Stimulated activated CD4-positive, alpha-beta T cell treated with anti-CD3 and anti-CD28 coated beads, Interleukin-1b, Interleukin-23, amount 100 ng/mL, for 48 hours (primary cell): Measurements from ENCODE around the gene LAT.
A peak's percentile ranks its signal among the peaks of the same experiment; 100 is the strongest.
"Not testable (repeated sequence)": the region's sequence is repeated elsewhere in the genome, so short reads cannot be mapped to it uniquely, and the experiment has no call there.

Source experiments
- DNase-seq: peaks from one replicate; pipeline ENCODE4 v3.0.0-alpha.2; 2020

LAT gene, protein sequence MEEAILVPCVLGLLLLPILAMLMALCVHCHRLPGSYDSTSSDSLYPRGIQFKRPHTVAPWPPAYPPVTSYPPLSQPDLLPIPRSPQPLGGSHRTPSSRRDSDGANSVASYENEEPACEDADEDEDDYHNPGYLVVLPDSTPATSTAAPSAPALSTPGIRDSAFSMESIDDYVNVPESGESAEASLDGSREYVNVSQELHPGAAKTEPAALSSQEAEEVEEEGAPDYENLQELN

DNA sequence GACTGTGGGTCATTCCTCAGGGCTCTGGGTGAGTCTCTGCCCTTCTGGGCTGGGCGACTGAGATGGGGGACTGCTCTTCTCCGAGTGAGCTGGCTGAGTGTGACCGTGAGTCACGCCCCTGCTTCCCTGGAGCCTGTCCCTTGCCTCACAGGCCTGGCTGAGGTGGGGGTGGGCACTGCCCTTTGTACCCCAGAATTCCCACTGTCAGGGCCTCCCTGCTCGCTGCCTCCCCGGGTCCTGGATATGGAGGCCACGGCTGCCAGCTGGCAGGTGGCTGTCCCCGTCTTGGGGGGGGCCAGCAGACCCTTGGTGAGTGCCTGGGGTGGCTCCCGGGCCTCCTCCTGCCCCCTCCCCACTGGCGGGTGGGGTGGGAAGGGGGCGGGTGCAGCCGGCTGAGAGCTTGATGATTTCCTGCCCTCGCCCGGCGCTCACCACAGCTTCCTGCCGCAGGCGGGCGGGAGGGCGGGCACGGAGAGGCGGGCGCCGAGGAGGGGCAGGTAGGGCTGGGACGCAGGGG is at the start of gene LAT:
Gene LAT, plus strand, starts transcription at position 434 of the 517 bp plus-strand sequence. CDS start 366 bp downstream, outside the sequence.
- peak; percentile 69 for DNase-seq

DNA sequence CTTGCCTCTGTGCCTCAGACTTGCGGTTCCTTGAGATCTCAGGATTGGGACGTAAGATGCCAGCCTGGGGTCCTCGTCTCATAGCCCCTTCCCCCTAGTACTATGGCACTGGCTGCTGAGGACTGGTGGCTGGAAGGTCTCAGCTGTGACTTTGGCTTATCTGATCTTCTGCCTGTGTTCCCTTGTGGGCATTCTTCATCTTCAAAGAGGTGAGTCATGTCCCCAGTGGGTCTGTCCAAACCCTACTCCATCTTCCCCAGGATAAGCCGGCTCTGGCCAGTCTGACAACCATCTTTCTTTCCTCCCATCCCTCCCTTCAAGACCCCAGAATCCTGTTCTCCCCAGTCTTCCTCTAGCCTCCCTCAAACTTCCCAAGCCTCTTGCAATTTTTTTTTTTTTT is 49.5 kb upstream of the LAT start:
- DNase-seq = no peak

DNA sequence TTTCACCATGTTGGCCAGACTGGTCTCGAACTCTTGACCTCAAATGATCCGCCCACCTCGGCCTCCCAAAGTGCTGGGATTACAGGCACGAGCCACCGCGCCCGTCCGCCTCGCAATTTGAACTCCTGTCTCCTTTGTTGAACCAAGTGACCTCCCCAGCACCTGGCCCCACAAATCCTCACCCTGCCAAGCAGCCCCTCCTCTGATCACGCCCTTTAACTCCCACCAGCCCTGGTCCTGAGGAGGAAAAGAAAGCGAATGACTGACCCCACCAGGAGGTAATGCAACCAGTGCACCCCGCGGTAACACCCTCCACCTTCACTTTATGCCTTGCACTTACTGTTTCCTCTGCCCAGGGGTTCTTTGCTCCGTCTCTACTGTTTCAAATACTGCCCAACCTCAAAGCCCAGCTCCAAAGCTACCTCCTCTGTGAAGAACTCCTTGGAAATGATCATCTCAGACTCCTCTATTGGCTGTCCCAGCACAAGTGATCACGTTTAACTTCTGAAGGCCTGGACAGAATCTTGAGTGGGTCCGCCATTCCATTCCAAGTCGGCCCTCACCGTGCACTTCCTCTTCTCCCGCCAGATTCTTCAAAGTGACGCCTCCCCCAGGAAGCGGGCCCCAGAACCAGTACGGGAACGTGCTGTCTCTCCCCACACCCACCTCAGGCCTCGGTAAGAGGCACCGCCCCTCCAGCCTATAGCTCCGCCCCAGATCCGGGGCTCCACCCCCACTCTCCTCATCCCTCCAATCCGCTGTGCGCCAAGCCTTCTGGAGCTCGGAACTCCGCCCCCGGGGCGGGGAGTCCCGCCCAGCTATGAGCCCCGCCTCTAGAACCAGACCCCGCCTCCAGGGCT is 48.7 kb upstream of the LAT start:
- DNase-seq = peak; percentile 93

DNA sequence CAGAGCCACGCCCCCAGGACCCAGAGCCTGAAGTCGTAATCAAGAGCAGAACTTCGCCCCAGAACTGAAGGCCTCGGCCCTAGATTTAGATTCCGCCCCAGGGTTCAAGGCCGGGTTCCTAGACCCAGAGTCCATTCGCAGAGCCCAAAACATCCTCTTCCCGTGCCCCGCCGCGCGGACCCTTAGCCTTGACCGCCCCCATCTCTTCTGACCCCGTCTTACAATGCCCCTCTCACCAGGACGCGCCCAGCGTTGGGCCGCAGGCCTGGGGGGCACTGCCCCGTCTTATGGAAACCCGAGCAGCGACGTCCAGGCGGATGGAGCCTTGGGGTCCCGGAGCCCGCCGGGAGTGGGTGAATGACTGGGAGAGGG is 48.1 kb upstream of the LAT start:
- no peak for DNase-seq

DNA sequence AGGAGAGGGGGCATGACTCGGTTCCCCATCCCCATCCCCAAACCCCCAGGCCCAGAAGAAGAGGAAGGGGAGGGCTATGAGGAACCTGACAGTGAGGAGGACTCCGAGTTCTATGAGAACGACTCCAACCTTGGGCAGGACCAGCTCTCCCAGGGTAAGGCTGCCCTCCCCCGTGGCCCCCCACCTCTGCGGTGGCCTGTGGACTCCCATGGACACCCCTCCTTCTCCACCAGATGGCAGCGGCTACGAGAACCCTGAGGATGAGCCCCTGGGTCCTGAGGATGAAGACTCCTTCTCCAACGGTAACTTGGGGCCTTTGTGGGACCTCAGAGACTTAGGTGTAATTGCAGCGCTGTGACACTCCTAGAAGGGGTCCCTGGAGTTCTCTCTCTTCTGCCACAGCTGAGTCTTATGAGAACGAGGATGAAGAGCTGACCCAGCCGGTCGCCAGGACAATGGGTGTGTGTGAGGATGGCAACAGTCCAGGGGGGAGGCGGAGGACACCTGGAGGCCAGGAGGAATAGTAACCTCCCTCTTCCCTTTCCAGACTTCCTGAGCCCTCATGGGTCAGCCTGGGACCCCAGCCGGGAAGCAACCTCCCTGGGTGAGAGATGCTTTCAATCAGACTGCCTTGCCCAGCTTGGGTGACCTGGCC is 47.5 kb upstream of the LAT start:
- no peak for DNase-seq

DNA sequence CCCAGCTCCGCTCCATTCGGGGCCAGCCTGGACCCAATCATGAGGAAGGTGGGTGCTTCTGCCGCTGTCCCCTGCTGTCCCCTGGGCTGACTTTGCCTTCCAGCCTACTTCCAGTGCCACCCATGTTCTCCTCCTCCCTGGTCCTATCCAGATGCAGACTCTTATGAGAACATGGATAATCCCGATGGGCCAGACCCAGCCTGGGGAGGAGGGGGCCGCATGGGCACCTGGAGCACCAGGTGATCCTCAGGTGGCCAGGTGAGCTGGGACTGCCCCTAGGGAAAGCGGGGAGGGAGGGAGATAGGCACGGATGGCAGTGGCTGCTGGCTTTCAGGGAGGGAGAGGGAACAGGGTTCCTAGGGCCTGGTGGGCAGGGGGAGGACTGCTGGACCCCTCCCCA is 46.1 kb upstream of the LAT start:
- DNase-seq = no peak

DNA sequence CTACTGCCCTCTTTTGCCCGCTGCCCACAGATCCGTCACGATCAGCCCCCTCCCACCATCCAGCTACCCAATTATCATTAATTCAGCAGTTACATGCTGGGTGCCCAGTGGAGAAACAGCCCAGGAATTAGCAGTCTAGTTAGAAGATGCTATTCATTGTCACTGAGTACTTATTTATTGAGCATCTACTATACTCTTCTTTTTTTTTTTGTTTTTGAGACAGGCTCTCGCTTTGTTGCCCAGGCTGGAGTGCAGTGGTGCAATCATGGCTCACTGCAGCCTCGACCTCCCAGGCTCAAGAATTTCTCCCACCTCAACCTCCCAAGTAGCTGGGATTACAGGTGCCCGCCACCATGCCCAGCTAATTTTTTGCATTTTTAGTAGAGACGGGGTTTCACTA is 45.0 kb upstream of the LAT start:
- DNase-seq = not testable (repeated sequence)

DNA sequence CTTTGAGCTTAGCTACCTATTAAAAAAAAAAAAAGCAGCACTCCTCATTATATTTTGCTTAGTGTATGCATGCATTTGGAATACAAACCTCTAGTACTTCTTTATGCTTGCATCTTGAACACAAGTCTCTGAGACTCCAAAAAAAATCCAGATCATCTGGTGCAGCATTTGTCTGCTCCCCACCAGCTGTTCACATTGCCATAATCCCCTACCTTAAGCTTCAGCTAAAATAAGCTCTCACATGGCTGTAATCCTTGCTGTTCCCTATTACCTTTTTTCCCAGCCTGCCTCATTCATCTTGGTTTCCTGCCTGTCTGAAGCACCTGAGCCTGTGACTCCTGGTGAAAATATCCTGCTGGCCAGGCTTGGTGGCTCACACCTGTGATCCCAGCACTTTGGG is 41.6 kb upstream of the LAT start:
- no peak for DNase-seq

DNA sequence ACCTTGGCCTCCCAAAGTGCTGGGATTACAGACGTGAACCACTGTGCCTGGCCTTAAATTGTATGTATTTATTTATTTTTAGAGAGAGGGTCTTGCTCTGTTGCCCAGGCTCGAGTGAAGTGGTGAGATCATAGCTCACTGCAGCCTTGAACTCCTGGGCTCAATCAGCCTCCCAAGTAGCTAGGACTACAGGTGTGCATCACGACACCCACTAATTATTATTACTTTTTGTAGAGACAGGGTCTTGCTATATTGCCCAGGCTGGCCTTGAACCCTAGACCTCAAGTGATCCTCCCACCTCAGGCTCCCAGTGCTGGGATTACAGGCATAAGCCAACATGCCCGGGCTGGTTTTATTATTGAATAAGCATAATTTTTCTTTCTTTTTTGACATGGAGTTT is 38.2 kb upstream of the LAT start:
- no peak for DNase-seq

DNA sequence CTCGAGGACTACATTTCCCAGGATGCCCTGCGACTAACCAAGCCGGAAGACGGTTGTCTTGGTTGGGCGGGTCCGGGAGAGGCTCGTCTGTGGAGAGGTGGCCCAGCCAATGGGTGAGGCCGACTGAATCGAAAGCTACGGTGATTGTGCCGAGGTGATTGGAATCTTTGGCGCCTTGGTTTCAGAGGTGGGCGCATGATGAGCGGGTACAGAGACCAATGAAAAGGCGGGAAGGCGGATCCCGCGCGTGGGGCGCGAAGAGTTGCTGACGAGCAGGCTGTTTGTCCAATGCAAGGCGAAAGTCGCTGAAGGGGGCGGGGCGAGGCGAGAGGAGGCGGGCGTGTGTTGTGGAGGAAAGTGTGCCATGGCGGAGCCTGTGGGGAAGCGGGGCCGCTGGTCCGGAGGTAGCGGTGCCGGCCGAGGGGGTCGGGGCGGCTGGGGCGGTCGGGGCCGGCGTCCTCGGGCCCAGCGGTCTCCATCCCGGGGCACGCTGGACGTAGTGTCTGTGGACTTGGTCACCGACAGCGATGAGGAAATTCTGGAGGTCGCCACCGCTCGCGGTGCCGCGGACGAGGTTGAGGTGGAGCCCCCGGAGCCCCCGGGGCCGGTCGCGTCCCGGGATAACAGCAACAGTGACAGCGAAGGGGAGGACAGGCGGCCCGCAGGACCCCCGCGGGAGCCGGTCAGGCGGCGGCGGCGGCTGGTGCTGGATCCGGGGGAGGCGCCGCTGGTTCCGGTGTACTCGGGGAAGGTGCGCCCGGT is 34.0 kb upstream of the LAT start, which contains the start of gene NFATC2IP:
Gene NFATC2IP, plus strand, starts transcription at position 290 of the 762 bp plus-strand sequence. Its CDS starts 75 bp downstream, at position 365.
- peak; percentile 100 for DNase-seq

DNA sequence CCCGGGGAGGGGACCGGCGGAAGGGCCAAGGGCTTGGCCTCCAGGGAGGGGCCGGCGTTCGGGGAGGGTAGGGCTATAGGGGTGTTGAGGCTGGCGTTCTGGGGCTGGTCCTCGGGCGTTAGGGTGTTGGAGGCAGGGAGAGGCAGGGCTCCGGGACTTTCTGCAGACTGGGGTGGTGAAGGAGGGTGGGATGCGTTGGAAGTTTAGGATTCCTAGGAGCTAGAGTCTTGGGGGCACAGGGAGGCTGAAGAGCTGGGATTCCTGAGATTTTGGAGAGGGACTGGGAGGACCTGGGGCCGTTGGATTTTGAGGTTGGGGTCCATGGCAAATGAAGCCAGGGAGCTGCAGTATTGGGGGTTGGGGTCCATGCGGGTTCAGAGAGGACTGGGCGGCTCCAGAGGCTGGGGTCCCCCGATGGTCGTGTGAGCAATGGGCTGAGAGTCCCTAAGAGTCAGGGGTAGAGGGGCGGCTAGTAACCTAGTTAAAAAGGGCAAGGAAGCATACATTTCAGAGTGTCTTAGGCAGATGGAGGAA is 33.4 kb upstream of the LAT start:
- no peak for DNase-seq

DNA sequence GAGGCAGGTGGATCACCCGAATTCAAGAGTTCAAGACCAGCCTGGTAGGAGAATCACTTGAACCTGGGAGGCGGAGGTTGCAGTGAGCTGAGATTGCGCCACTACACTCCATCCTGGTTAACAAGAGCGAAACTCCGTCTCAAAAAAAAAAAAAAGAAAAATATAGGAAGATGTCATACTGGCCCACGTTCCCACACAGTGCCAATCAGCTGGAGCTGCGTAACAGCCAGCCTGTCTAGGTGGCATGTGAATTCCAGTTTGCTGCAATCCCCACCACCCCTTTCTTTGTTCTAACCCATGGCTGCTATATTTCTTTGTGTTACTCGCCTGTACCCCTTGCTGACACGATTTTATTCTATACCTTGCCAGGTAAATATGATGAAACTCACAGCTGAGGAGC is 26.6 kb upstream of the LAT start:
- no peak for DNase-seq

DNA sequence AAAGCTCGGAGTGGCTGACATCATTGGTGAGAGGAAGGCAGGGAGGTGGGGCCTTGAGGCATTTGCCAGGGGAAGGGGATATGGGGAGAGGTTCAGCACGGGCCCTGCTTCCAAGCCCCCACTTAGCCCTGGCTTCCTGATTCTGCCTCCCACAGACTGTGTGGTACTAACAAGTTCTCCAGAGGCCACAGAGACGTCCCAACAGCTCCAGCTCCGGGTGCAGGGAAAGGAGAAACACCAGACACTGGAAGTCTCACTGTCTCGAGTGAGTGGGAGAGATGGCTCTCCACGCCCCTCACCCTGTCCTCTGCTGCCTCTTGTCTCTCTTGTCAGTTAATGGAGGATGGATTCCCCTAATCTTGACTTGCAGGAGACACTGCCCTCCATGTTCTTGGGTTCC is 26.0 kb upstream of the LAT start:
- DNase-seq = no peak

DNA sequence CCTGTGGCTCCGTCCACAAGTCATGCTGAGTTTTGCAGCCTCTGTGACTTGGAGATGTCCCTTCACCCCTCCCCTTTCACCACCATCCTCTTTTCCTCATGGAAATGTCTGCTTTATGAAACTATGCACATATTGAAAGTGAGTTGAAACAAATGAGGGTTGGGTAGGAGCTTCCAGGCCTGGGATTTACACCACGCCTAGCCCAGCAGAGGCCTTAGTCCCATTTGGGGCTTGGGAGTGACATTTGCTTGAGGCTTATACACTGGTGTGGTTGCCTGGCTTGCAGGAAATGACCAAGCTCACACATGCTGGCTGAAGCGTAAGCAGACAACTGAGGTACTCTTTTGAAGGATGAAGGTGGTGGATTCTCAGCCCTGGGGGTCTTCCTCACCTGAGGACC is 20.8 kb upstream of the LAT start:
- DNase-seq = no peak

DNA sequence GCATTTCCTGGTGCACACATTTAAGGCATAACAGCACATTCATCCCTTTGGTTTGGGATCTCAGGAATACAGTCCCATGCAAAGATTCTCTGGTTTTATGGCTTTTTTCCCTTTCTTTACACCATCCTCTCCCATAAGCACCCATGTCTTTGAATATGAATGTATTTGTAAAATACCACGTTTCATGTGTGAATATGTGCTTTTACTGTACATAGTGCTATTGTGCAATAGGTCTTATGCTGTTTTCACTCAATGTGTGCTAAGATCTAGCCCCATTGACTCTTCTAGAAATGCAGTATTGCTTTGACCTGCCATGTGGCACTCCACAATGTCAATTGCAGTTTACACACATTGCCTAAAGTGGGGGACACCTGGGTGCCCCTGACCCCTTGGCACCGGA is 20.4 kb upstream of the LAT start:
- no peak for DNase-seq

DNA sequence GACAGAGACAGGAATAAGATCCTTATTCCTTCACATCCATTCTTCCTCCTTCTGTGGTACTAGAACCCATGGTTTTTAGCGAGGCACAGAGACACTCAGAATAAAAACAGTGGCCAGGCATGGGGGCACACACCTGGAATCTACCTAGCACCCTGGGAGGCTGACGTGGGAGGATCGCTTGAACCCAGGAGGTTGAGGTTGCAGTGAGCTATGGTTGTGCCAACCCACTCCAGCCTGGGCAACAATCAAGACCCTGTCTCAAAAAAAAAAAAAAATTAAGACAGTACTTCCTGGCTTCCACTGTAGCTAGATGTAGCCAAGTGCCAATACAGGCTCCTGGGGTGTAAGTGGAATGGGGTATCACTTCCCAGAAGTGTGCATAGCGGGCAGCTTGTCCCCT is 17.7 kb upstream of the LAT start:
- DNase-seq = no peak

DNA sequence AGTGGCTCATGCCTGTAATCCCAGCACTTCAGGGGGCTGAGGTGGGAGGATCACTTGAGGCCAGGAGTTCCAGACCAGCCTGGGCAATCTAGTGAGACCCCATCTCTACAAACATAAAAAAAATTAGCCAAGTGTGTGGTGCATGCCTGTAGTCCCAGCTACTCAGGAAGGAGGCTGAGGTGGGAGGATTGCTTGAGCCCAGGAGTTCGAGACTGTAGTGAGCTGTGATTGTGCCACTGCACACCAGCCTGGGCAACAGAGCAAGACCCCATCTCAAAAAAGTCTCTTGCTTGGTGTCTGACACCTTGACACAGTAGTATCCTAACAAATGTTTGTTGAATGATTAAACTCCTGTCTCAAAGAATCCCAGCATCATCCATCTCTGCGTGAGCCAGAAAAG is 15.2 kb upstream of the LAT start:
- DNase-seq = not testable (repeated sequence)

DNA sequence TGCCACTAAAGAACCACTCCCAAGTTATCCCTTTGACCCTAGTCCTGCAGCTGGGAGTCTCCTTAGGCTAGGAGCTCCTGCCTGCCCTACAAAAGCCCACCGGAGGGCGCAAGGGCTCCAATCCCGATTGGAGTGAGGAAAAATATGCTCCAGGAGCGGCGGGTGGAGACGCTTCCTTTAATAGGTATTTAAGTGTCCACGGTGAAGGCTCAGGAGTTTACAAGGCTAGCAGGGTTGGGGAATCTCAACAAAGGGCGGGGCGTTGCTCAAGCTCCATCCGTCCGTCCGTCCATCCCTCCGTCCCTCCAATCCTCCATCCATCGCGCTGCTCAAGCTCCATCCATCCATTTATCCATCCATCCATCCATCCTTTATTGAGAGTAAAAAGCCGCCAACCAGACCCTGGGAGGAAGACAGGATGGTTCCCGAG is 10.8 kb upstream of the LAT start:
- no peak for DNase-seq

DNA sequence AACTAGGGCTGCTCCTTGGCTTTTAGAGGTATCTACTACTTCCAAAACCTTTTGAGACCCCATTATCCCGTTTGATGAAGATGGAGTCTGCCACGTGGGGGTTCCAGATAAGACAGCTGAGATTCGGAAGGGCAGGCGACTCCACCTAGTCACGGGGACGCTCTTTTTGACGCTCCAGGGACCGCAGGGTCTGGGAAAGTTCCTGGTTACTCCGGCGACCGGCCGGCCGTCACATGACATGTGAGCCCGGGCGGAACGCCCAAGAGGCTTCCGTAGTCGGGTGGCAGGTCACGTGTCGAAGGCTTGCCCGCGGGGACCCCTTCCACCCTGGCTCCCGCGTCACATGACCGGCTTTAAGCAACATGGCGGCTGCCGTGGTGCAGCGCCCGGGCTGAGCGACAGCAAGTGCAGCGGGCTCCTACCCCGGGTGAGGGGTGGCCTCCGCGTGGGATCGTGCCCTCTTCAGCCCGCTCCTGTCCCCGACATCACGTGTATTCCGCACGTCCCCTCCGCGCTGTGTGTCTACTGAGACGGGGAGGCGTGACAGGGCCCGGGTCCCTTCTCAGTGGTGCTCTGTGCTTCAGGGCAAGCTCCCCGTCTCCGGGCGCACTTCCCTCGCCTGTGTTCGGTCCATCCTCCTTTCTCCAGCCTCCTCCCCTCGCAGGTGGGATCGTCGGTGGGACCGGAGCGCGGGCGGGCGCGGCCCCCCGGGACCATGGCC is 10.3 kb upstream of the LAT start, which contains the start of gene SPNS1:
Gene SPNS1, plus strand, starts transcription at position 342 of the 721 bp plus-strand sequence. Its CDS starts 374 bp downstream, at position 716.
- DNase-seq = peak; percentile 96

DNA sequence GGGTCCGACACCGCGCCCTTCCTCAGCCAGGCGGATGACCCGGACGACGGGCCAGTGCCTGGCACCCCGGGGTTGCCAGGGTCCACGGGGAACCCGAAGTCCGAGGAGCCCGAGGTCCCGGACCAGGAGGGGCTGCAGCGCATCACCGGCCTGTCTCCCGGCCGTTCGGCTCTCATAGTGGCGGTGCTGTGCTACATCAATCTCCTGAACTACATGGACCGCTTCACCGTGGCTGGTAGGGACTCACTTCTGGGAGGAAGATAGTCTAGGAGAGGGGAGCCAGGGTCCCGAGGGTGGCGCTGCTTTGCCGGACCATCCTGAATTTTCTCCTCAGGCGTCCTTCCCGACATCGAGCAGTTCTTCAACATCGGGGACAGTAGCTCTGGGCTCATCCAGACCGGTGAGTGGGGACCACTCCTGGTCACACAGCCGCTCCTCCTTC is 9.7 kb upstream of the LAT start:
- no peak for DNase-seq
